ENCODE measurements around the gene POLR1A. TPM values are rescaled to one million over a fixed set of nuclear protein-coding genes. Genes with fewer than 3 reads are reported as not detected.

POLR1A gene
- total RNA-seq = 10 to 100 TPM; 18.4 to 39.0 (median 26.8) TPM
- polyA plus RNA-seq = 1 to 10 TPM; 1.8 to 3.8 (median 1.9) TPM
- long read RNA-seq, donor 1 = 0 reads
- long read RNA-seq, donor 2 = 0 reads

- Histone ChIP-seq H3K36me3 (peaks cover 0 to 58% (median 15%) of the 10 kb centered on the region in 6 donors), H3K9me3 (no peaks in the 10 kb centered on the region), H3K27ac (peak within 1 kb of the TSS; percentile 62 to 90 (median 85)), H3K4me3 (peak within 1 kb of the TSS; percentile 88 to 99 (median 97)), H3K4me1 (peaks cover 22 to 58% (median 47%) of the 10 kb centered on the region in 6 donors), H3K27me3 (replicated peaks in 1 of 7) (no peaks in the 10 kb centered on the region)
- TF ChIP-seq POLR2AphosphoS5 (IDR thresholded peaks at IDR 0.05) (peak in 2 of 3 donors; percentile 58 to 60), POLR2A (IDR thresholded peaks at IDR 0.05) (no peak)
- WGBS, 5 donors = 0% methylated on average over 35 to 38 of the region's 38 CpGs
- peak; percentile 94 for DNase-seq
- intact Hi-C loops (cut with DNase I; ENCODE audit: low total_unique reads) = no loop called here
These were observed at the start of gene POLR1A for GRCh38 chr2:86105252-86105968. Gene POLR1A (minus strand): TSS chr2:86105886. CDS start chr2:86105776, 110 bp downstream.

GRCh38 chr2:86150502-86150901 lies 44.8 kb upstream of the POLR1A start:
- Histone ChIP-seq H3K27ac (no peak overlapping the region), H3K27me3 (replicated peaks in 1 of 7) (no peaks in the 10 kb centered on the region), H3K9me3 (no peaks in the 10 kb centered on the region), H3K4me1 (no peaks in the 10 kb centered on the region), H3K4me3 (no peak overlapping the region), H3K36me3 (peaks cover 4 to 100% (median 73%) of the 10 kb centered on the region in 6 donors)
- intact Hi-C loops (cut with DNase I; ENCODE audit: low total_unique reads) = no loop called here
- 95 to 99% (median 97%) methylated on average over 2 of the region's 2 CpGs for WGBS, 5 donors
- no peak for TF ChIP-seq POLR2A (IDR thresholded peaks at IDR 0.05)
- no peak for TF ChIP-seq POLR2AphosphoS5 (IDR thresholded peaks at IDR 0.05)
- no peak for TF ChIP-seq CTCF (IDR thresholded peaks at IDR 0.05 in 8 of 11, conservative IDR thresholded peaks at IDR 0.05 in 3 of 11)
- no peak for DNase-seq

- no peaks in the 10 kb centered on the region for H3K9me3 ChIP-seq
- WGBS, 5 donors = 65 to 81% (median 74%) methylated on average over 2 of the region's 2 CpGs
- no peak for DNase-seq
- intact Hi-C loops (cut with DNase I; ENCODE audit: low total_unique reads) = no loop called here
- no peaks in the 10 kb centered on the region for H3K27me3 ChIP-seq (replicated peaks in 1 of 7)
- H3K27ac ChIP-seq = no peak overlapping the region
- no peak overlapping the region for H3K4me3 ChIP-seq
- H3K36me3 ChIP-seq = peaks cover 6 to 100% (median 92%) of the 10 kb centered on the region in 6 donors
- TF ChIP-seq POLR2A (IDR thresholded peaks at IDR 0.05) (no peak), CTCF (IDR thresholded peaks at IDR 0.05 in 8 of 11, conservative IDR thresholded peaks at IDR 0.05 in 3 of 11) (no peak), POLR2AphosphoS5 (IDR thresholded peaks at IDR 0.05) (no peak)
- peaks cover 0 to 8% (median 0%) of the 10 kb centered on the region in 6 donors for H3K4me1 ChIP-seq
These were observed 42.1 kb upstream of the POLR1A start for GRCh38 chr2:86147793-86148192.

- DNase-seq = no peak
- intact Hi-C loops (cut with DNase I; ENCODE audit: low total_unique reads) = no loop called here
- TF ChIP-seq POLR2A (IDR thresholded peaks at IDR 0.05) (no peak), POLR2AphosphoS5 (IDR thresholded peaks at IDR 0.05) (no peak), CTCF (IDR thresholded peaks at IDR 0.05 in 8 of 11, conservative IDR thresholded peaks at IDR 0.05 in 3 of 11) (no peak)
- WGBS, 5 donors = 88 to 93% (median 90%) methylated on average over 14 of the region's 14 CpGs
- H3K27me3 ChIP-seq (replicated peaks in 1 of 7) = no peaks in the 10 kb centered on the region
- no peak overlapping the region for H3K27ac ChIP-seq
- peaks cover 6 to 100% (median 96%) of the 10 kb centered on the region in 6 donors for H3K36me3 ChIP-seq
- H3K4me3 ChIP-seq = no peak overlapping the region
- H3K4me1 ChIP-seq = peaks cover 0 to 17% (median 0%) of the 10 kb centered on the region in 6 donors
- no peaks in the 10 kb centered on the region for H3K9me3 ChIP-seq
These were observed 38.4 kb upstream of the POLR1A start for GRCh38 chr2:86143926-86144685.
